ENCODE measurements around the gene RAPGEF6.
"Not testable (repeated sequence)": the region's sequence is repeated elsewhere in the genome, so short reads cannot be mapped to it uniquely, and the experiment has no call there.

The RAPGEF6 gene

GRCh38 chr5:131610198-131611063, 24.6 kb downstream of the RAPGEF6 start:
- no peak for DNase-seq (ENCODE audit: low read depth in 2 of 2, low spot score in 1 of 2)

- DNase-seq (ENCODE audit: low read depth in 2 of 2, low spot score in 1 of 2) = no peak
Measured at GRCh38 chr5:131609774-131610173, 25.3 kb downstream of the RAPGEF6 start.

DNA sequence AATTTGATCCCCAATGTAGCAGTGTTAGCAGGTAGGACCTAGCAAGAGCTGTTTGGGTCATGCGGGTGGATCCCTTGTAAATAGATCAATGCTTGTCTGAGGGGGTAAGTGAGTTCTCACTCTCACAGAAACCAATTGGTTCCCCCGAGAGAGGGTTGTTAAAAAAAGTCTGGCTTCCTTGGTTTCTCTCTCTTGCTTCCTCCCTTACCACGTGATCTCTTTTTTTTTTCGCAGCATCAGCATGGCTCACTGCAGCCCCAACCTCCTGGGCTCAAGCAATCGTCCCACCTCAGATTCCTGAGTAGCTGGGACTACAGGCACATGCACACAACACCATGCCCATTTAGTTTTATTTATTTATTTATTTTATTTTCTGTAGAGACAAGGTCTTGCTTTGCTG, 26.4 kb downstream of the RAPGEF6 start:
- no peak for DNase-seq (ENCODE audit: low read depth in 2 of 2, low spot score in 1 of 2)

GRCh38 chr5:131607903-131608540, 27.0 kb downstream of the RAPGEF6 start:
- no peak for DNase-seq (ENCODE audit: low read depth in 2 of 2, low spot score in 1 of 2)

- no peak for DNase-seq (ENCODE audit: low read depth in 2 of 2, low spot score in 1 of 2)
Measured at GRCh38 chr5:131607418-131607817, 27.6 kb downstream of the RAPGEF6 start.

DNA sequence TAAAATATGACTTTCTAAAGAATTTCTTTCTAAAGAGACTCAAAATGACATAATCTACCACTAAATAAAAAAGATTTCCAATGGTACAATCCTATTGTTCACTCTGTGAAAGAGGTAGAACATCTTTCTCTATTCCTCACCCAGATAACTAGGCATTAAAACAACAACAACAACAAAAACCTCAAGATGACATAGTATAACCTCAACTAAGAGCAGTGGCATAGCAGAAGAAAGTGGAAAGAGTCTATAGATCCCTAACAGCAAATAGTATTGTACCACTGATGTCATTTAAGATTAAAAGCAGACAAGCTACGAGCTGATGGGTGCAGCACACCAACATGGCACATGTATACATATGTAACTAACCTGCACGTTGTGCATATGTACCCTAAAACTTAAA, 29.9 kb downstream of the RAPGEF6 start:
- DNase-seq (ENCODE audit: low read depth in 2 of 2, low spot score in 1 of 2) = no peak

- DNase-seq (ENCODE audit: low read depth in 2 of 2, low spot score in 1 of 2) = no peak
Measured at GRCh38 chr5:131595088-131596033, 39.7 kb downstream of the RAPGEF6 start.

DNA sequence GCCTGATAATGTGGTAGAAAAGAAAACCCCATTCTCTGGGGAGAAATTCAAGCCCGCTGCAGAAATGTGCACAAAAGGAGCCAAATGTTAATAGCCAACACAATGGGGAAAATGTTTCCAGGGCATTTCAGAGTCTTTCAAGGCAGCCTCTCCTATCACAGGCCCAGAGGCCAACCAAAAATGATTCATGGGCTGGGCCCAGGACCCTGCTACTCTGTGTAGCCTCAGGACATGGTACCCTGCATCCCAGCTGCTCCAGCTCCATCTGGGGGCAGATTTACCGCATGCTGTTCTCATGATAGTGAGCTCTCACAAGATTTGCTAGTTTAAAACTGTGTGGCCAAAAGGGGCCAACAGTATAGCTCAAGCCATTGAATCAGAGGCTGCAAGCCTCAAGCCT, 41.1 kb downstream of the RAPGEF6 start:
- DNase-seq (ENCODE audit: low read depth in 2 of 2, low spot score in 1 of 2) = no peak

- DNase-seq (ENCODE audit: low read depth in 2 of 2, low spot score in 1 of 2) = not testable (repeated sequence)
Measured at GRCh38 chr5:131593436-131593835, 41.6 kb downstream of the RAPGEF6 start.

DNA sequence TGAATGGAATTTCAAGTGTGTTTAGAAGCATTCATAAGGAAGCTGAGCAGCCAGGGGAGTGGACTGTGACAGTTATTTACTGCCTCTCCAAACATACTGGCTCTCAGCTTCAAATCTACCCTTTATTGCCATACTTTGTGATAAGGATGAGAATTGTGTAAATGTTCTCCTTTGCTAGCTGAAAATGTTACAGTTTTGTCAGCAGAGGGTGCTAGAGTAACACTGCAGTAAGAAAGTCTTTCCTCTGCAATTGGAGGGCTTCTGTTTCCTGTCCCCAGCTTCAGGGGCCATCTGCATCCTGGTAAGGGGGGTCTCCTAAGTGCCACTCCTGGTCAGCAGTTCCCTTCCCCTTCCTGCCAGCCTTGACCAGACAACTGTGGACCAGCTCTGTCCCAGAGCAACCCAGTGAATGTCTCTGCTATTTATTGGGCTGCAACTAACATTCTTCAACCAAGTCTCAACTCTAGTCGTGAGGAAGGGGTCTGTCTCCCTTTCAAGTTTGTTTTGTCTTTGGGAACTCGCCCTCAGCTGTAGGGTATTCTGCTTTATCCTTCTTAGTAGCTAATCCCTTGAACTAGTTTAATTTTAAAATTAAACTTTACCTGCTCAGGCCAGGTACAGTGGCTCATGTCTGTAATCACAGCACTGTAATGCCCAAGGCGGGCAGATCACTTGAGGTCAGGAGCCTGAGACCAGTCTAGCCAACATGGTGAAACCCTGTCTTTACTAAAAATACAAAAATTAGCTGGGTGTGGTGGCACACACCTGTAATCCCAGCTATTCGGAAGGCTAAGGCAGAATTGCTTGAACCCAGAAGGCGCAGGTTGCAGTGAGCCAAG, 45.3 kb downstream of the RAPGEF6 start:
- no peak for DNase-seq (ENCODE audit: low read depth in 2 of 2, low spot score in 1 of 2)

DNA sequence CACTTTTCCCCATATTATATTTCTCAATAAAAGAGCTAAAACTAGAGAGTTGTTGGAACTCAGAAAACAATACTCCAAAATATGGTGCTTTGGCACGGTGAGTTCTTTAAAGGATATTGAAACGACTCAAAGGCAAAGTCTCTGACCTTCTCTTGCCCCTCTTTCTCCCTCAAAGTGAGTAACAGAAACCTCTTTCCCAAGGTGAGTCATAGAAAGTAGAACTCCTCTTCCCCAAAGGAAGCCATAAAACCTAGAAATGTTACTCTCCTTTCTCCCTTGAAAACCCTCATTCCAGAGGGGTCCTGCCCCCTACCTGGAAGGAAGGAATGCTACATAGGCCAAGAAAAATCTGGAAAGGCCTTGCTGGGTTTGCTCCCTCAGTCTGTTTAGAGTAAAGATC, 47.5 kb downstream of the RAPGEF6 start:
- no peak for DNase-seq (ENCODE audit: low read depth in 2 of 2, low spot score in 1 of 2)

DNA sequence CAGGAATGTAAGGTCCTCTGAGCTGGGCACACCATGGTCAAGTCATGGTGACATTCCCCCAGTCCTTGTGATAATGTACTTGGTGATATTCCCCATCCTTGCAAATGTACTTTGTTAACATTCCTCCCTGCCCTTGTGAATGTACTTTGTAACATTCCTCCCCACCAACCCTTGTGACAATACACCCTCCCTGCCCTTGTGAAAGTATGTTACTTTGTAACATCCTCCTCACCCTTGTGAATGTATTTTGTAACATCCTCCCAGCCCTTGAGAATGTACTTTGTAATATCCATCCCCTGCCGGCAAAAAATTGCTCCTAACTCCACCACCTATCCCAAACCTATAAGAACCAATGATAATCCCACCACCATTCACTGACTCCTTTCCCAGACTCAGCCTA, 53.3 kb downstream of the RAPGEF6 start:
- no peak for DNase-seq (ENCODE audit: low read depth in 2 of 2, low spot score in 1 of 2)

DNA sequence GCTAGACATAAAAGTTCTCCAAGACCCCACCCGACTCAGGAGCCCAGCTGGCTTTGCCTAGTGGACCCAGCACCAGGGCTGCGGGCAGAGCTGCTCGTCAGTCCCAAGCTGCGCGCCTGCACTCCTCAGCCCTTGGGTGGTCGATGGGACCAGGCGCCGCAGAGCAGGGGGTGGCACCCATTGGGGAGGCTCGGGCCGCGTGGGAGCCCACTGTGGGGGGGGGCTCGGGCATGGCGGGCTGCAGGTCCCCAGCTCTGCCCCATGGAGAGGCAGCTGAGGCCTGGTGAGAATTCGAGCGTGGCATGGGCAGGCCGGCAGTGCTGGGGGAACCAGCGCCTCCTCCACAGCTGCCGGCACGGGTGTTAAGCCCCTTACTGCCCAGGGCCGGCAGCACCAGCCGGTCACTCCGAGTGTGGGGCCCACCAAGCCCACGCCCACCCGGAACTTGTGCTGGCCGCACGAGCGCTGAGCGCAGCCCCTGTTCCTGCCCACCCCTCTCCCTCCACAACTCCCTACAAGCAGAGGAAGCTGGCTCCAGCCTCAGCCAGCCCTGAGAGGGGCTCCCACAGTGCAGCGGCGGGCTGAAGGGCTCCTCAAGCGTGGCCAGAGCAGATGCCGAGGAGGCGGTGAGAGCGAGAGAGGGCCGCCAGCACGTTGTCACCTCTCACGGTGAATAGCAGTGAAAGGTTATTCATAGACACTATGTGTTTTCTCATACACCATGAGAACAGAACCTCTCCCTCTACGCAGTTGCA, 54.9 kb downstream of the RAPGEF6 start:
- DNase-seq (ENCODE audit: low read depth in 2 of 2, low spot score in 1 of 2) = no peak

DNA sequence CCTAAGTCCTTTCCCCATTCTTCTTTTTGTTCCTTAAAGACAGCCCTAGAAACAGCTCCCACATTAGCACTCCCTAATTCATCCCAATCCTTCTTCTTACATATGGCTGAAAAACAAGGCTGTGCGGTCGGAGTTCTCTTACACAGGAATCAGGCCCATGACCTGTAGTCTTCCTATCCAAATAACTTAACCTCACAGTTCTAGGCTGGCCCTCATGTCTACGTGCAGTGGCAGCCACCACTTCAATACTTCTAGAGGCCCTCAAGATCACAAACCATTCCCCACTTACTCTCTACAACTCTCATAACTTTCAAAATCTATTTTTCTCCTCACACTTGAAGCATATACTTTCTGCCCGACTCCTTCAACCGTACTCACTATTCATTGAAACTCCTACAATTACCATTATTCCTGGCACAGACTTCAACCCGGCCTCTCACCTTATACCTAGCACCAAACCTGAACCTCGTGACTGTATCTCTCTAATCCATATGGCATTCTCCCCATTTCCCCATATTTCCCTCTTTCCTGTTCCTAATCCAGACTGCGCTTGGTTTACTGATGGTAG, 59.3 kb downstream of the RAPGEF6 start:
- DNase-seq (ENCODE audit: low read depth in 2 of 2, low spot score in 1 of 2) = no peak

GRCh38 chr5:131571669-131572168, 63.3 kb downstream of the RAPGEF6 start:
- no peak for DNase-seq (ENCODE audit: low read depth in 2 of 2, low spot score in 1 of 2)

DNA sequence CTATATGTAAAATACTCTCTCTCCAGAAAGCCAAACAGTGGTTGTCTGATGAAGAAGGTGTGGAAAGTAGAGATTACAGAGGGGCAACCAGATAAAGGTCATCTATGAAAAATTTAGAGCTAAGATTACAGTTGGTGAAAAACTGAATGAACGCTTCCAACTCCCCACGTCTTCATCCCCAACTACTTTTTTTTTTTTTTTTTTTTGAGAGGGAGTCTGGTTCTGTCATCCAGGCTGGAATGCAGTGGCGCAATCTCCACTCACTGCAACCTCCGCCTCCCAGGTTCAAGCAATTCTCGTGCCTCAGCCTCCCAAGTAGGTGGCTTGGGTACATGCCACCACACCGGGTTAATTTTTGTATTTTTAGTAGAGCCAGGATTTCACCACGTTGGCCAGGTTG, 64.3 kb downstream of the RAPGEF6 start:
- no peak for DNase-seq (ENCODE audit: low read depth in 2 of 2, low spot score in 1 of 2)

- no peak for DNase-seq (ENCODE audit: low read depth in 2 of 2, low spot score in 1 of 2)
Measured at GRCh38 chr5:131564229-131564652, 70.8 kb downstream of the RAPGEF6 start.

- no peak for DNase-seq (ENCODE audit: low read depth in 2 of 2, low spot score in 1 of 2)
Measured at GRCh38 chr5:131563434-131564228, 71.4 kb downstream of the RAPGEF6 start.

DNA sequence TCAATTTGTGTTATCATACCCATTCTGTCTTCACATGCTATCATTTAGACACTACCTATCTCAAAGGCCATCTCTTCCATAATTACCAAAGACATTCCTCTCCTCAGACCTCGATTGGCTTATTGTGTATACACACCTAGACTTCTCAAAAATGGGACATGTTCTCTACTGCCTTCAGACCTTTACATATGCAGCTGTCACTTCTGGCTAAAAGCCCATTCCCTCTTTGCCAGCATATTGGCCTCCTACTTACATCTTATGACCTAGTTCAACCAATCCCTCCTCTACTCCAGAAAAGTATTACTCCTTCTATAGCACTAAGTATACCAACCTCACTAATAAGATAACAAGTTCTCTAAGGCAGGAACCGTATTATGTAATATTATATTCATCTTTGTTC, 84.4 kb downstream of the RAPGEF6 start:
- DNase-seq (ENCODE audit: low read depth in 2 of 2, low spot score in 1 of 2) = no peak
